Measurements from ENCODE around the gene BAHCC1. TPM values are rescaled to one million over a fixed set of nuclear protein-coding genes. Genes with fewer than 3 reads are reported as not detected.

The BAHCC1 gene
- total and polyA plus RNA-seq, 2 donors (not counting 3 experiments of a cell fraction or from before 2014, with no cell fraction given) = 4.7 to 11.6 TPM

DNA sequence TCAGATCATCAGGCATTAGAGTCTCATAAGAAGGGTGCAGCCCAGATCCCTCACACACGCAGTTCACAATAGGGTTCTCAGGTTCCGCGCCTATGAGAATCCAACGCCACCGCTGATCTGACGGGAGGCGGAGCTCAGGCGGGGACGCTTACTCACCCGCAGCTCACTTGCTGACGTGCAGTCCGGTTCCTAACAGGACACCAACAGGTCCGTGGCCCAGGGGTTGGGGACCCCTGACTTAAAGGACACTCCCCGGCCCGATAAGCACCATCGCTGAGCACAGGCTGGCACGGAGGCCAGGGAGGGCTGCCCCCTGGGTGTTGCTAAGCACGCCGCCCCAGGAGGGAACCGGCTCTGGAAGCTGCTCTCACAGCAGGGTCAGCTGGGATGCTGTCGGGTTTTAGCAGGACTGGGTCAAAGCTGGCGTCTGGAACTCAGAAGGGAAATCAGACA lies 30.1 kb upstream of the BAHCC1 start:
- BruUV-seq (replicated peaks) = no TSS peak
- no peaks in the 10 kb centered on the region for H3K79me2 ChIP-seq (ENCODE audit: control insufficient read depth, insufficient read depth, low read length)
- no peaks in the 10 kb centered on the region for H3K9me3 ChIP-seq (replicated peaks; ENCODE audit: control insufficient read depth, insufficient read depth, low read length)
- H3K36me3 ChIP-seq (ENCODE audit: control insufficient read depth in 2 of 2, extremely low read depth in 1 of 2, insufficient read depth in 2 of 2, low read length in 2 of 2) = no peaks in the 10 kb centered on the region
- no peak overlapping the region for H3K4me3 ChIP-seq (replicated peaks in 1 of 3; ENCODE audit: insufficient read depth in 1 of 3, low read depth in 1 of 3, low read length in 3 of 3)
- H3K9ac ChIP-seq (replicated peaks; ENCODE audit: extremely low read depth, insufficient read depth, low read length) = no peak overlapping the region
- FAIRE-seq = no peak
- CTCF ChIA-PET = interaction anchor here (1.0 to 1.8 kb wide), 12 partner anchors 9 to 120 kb away, joined by 3 to 8 read pairs (median 4); partner anchors contain the start of gene BAHCC1
- H3K27ac ChIP-seq (ENCODE audit: insufficient read depth, low read depth, low read length) = no peak overlapping the region
- intact Hi-C loops (cut with micrococcal nuclease) = loop anchor here (2.0 kb wide), 1 partner anchor 18 kb away; no protein-coding TSS in a partner anchor
- peak overlapping the region; percentile 52 for H2AFZ ChIP-seq (ENCODE audit: low read depth, low read length)
- dilution Hi-C loops (cut with MboI; ENCODE audit: extremely low pct_ligation_motif_present, low sequenced_read_pairs) = no loop called here
- peaks cover 0 to 2% of the 10 kb centered on the region in 2 experiments for H3K27me3 ChIP-seq (ENCODE audit: control insufficient read depth in 2 of 2, insufficient read depth in 2 of 2, low read length in 2 of 2)
- peak overlapping the region; percentile 44 for H3K4me2 ChIP-seq (ENCODE audit: insufficient read depth, low read length)
- no peaks in the 10 kb centered on the region for H3K9me1 ChIP-seq (replicated peaks; ENCODE audit: control insufficient read depth, extremely low read depth, insufficient read depth, low read length)
- no peak for TF ChIP-seq POLR2AphosphoS5 (IDR thresholded peaks at IDR 0.05; ENCODE audit: insufficient read depth, low read depth, low read length)
- peak; percentile 22 for TF ChIP-seq FOS (IDR thresholded peaks at IDR 0.05; ENCODE audit: borderline replicate concordance, insufficient read depth, low read length)
- peak; percentile 61 for DNase-seq (ENCODE audit: low read depth, low spot score)
- POLR2A ChIA-PET = no interaction called here
- no peaks in the 10 kb centered on the region for H4K20me1 ChIP-seq (replicated peaks; ENCODE audit: control insufficient read depth, extremely low read depth, insufficient read depth, low read length)
- H3K4me1 ChIP-seq (ENCODE audit: control insufficient read depth, extremely low read depth, insufficient read depth, low read length) = peaks cover 10% of the 10 kb centered on the region

- H2AFZ ChIP-seq (ENCODE audit: low read depth, low read length) = peak overlapping the region; percentile 52
- no peaks in the 10 kb centered on the region for H3K9me1 ChIP-seq (replicated peaks; ENCODE audit: control insufficient read depth, extremely low read depth, insufficient read depth, low read length)
- peak overlapping the region; percentile 44 for H3K4me2 ChIP-seq (ENCODE audit: insufficient read depth, low read length)
- intact Hi-C loops (cut with micrococcal nuclease) (loop anchor here (2.0 kb wide), 1 partner anchor 19 kb away; no protein-coding TSS in a partner anchor), dilution Hi-C loops (cut with MboI; ENCODE audit: extremely low pct_ligation_motif_present, low sequenced_read_pairs) (no loop called here)
- no peaks in the 10 kb centered on the region for H3K36me3 ChIP-seq (ENCODE audit: control insufficient read depth in 2 of 2, extremely low read depth in 1 of 2, insufficient read depth in 2 of 2, low read length in 2 of 2)
- H3K4me3 ChIP-seq (replicated peaks in 1 of 3; ENCODE audit: insufficient read depth in 1 of 3, low read depth in 1 of 3, low read length in 3 of 3) = no peak overlapping the region
- peak; percentile 91 for FAIRE-seq
- H3K9ac ChIP-seq (replicated peaks; ENCODE audit: extremely low read depth, insufficient read depth, low read length) = no peak overlapping the region
- no TSS peak for BruUV-seq (replicated peaks)
- no peaks in the 10 kb centered on the region for H4K20me1 ChIP-seq (replicated peaks; ENCODE audit: control insufficient read depth, extremely low read depth, insufficient read depth, low read length)
- no peak overlapping the region for H3K27ac ChIP-seq (ENCODE audit: insufficient read depth, low read depth, low read length)
- peak; percentile 84 for DNase-seq (ENCODE audit: low read depth, low spot score)
- H3K79me2 ChIP-seq (ENCODE audit: control insufficient read depth, insufficient read depth, low read length) = no peaks in the 10 kb centered on the region
- ChIA-PET POLR2A (no interaction called here), CTCF (interaction anchor here (1.0 to 1.8 kb wide), 12 partner anchors 8 to 119 kb away, joined by 3 to 8 read pairs (median 4); partner anchors contain the start of gene BAHCC1)
- H3K4me1 ChIP-seq (ENCODE audit: control insufficient read depth, extremely low read depth, insufficient read depth, low read length) = peaks cover 10% of the 10 kb centered on the region
- peak; percentile 36 for TF ChIP-seq POLR2AphosphoS5 (IDR thresholded peaks at IDR 0.05; ENCODE audit: insufficient read depth, low read depth, low read length)
- TF ChIP-seq MYC (IDR thresholded peaks at IDR 0.05; ENCODE audit: low read depth, low read length) = no peak
- peak; percentile 13 for TF ChIP-seq GATA2 (IDR thresholded peaks at IDR 0.05; ENCODE audit: insufficient read depth, insufficient read length, low read depth, low read length)
- H3K9me3 ChIP-seq (replicated peaks; ENCODE audit: control insufficient read depth, insufficient read depth, low read length) = no peaks in the 10 kb centered on the region
- H3K27me3 ChIP-seq (ENCODE audit: control insufficient read depth in 2 of 2, insufficient read depth in 2 of 2, low read length in 2 of 2) = peaks cover 0 to 2% of the 10 kb centered on the region in 2 experiments
Measured at GRCh38 chr17:81365601-81366585, 29.4 kb upstream of the BAHCC1 start.

All from endothelial cell of umbilical vein (primary cell).